HL-60 (cell line): Measurements from ENCODE around the gene PSMB7.

ENCODE experiments used
- DNase-seq, 2 experiments: peaks; one replicate each; pipeline ENCODE4 v3.0.0-alpha.2; 2010 to 2020; ENCODE audit warnings: low read depth in 1 of 2, low spot score in 1 of 2
- H3K27ac ChIP-seq: fragments of 250-450 bp; sonication (Bioruptor Pico); replicated peaks from 2 replicates; pipeline ENCODE4 v1.5.1; 2020; ENCODE audit warnings: mild to moderate bottlenecking, moderate library complexity
- H3K27me3 ChIP-seq: fragments of 250-450 bp; sonication (Bioruptor Pico); 2 replicates; pipeline ENCODE4 v1.5.1; 2021; ENCODE audit warnings: mild to moderate bottlenecking, moderate library complexity; ENCODE audit not compliant: insufficient read depth, poor library complexity, severe bottlenecking
- H3K4me3 ChIP-seq: replicated peaks from 2 replicates; pipeline ENCODE4 v1.5.1; 2011; ENCODE audit warnings: mild to moderate bottlenecking, control low read depth, low read length; ENCODE audit not compliant: insufficient read depth
- CTCF ChIP-seq: IDR thresholded peaks from one replicate; pipeline ENCODE4 v1.5.1; 2011; ENCODE audit warnings: low read length, control low read depth, inconsistent platforms; ENCODE audit not compliant: insufficient read depth
- GABPA ChIP-seq: IDR thresholded peaks from 2 replicates; pipeline ENCODE4 v1.6.1; 2012; ENCODE audit warnings: low read depth
- POLR2AphosphoS5 ChIP-seq: IDR thresholded peaks from 2 replicates; pipeline ENCODE4 v1.6.1; 2012; ENCODE audit warnings: low read depth
- REST ChIP-seq: IDR thresholded peaks from 2 replicates; pipeline ENCODE4 v1.6.1; 2012; ENCODE audit warnings: low read depth; ENCODE audit not compliant: insufficient replicate concordance
- SPI1 ChIP-seq: IDR thresholded peaks from 2 replicates; pipeline ENCODE4 v1.6.1; 2012; ENCODE audit warnings: low read depth, mild to moderate bottlenecking, borderline replicate concordance

PSMB7 gene

DNA sequence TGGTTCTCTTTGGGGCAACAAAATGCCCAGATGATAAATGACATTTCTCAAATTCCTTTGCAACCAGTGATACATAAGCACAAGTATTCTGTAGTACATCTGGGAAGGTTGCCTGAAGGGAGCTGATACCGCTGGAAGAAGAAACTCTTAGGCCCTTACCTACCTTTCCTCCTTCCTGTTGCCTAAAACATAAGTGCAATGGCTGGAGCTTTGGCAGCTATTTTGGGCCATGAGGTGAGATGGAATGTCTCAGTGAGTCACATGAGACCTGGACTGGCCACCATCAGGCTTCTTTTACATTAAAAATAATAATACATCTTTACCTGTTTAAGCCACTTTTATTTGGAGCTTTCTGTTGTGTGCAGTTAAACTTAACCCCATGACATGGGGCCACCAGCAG, 23.8 kb upstream of the PSMB7 start:
- TF ChIP-seq CTCF: no peak
- TF ChIP-seq GABPA: no peak
- no peak for TF ChIP-seq REST
- TF ChIP-seq POLR2AphosphoS5: no peak
- TF ChIP-seq SPI1: no peak
- H3K27me3 ChIP-seq: no peaks in the 10 kb centered on the region

DNA sequence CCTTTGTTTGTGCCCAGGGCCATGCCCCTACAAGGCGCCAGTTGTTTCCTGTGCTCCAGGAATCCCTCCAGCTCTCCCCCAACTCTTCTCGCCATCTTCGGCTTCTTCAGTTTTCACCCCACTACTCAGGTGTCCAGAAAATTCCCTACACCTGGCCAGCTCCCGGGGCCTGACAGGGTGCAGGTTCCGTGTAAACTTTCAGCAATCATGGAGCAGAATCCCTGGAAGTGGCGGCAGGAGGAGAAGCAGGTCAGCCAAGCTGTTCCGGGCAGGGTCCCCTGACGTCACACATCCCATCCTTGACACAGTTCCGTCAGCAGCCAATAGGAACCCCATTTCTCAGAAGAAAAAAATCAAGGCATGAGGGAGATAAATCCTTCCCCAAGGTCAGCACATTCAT, 22.8 kb upstream of the PSMB7 start:
- no peak for DNase-seq
- no peak for TF ChIP-seq GABPA
- no peak for TF ChIP-seq CTCF
- TF ChIP-seq REST: no peak
- no peak for TF ChIP-seq SPI1
- no peak for TF ChIP-seq POLR2AphosphoS5
- Histone ChIP-seq H3K4me3 (no peak overlapping the region), H3K27ac (no peak overlapping the region), H3K27me3 (no peaks in the 10 kb centered on the region)

More for the DNA sequence above, 23.8 kb upstream of the PSMB7 start:
- no peak overlapping the region for H3K27ac ChIP-seq
- no peak overlapping the region for H3K4me3 ChIP-seq
- DNase-seq: no peak

DNA sequence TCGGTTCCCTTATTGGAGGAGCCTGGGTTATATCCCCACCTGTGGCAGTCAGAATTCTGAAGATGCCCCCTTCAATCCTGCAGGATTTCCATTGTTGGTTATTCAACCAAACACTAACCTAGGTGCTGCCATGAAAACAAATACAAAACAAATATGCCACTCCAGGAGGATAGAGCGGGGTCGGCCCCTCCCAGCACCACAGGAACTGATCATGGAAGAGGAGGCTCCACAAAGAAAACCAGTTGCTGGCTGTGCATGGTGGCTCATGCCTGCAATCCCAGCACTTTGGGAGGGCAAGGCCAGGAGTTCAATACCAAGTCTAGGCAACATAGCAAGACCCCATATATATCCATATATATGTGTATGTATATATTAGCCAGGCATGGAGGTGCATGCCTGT, 21.8 kb upstream of the PSMB7 start:
- H3K4me3 ChIP-seq: no peak overlapping the region
- H3K27ac ChIP-seq: no peak overlapping the region
- H3K27me3 ChIP-seq: no peaks in the 10 kb centered on the region
- no peak for TF ChIP-seq SPI1
- TF ChIP-seq POLR2AphosphoS5: no peak
- TF ChIP-seq CTCF: no peak
- TF ChIP-seq REST: no peak
- no peak for TF ChIP-seq GABPA
- DNase-seq: no peak
